GM23338 (cell line): ENCODE data around the gene SH3RF3. TPM values are rescaled to one million over a fixed set of nuclear protein-coding genes. Genes with fewer than 3 reads are reported as not detected.

Experiments
- ATAC-seq: fragments of 200-7000 bp; cut with Tn5 transposase; 3 replicates; pipeline ENCODE4 v1.9.1; 2020
- DNase-seq: peaks from one replicate; pipeline ENCODE4 v3.0.0-alpha.2; 2015; ENCODE audit warnings: low spot score
- H2AFZ ChIP-seq: fragments of 200-600 bp; sonication (generic); 2 replicates; pipeline ENCODE4 v1.8.0; 2016; ENCODE audit warnings: antibody characterized with exemption, mild to moderate bottlenecking, moderate library complexity
- H3F3A ChIP-seq: fragments of 200-600 bp; sonication (generic); replicated peaks from 2 replicates; pipeline ENCODE4 v1.8.0; 2017; ENCODE audit warnings: antibody characterized with exemption, mixed run types, low read depth
- H3K27ac ChIP-seq: fragments of 200-600 bp; sonication (generic); 2 replicates; pipeline ENCODE4 v1.6.1; 2016; ENCODE audit warnings: low read depth
- H3K27me3 ChIP-seq: fragments of 200-600 bp; sonication (generic); 2 replicates; pipeline ENCODE4 v1.8.0; 2016; ENCODE audit warnings: mild to moderate bottlenecking, mixed run types, moderate library complexity; ENCODE audit not compliant: insufficient read depth
- H3K36me3 ChIP-seq: fragments of 200-600 bp; sonication (generic); 2 replicates; pipeline ENCODE4 v1.8.0; 2016; ENCODE audit warnings: mild to moderate bottlenecking; ENCODE audit not compliant: insufficient read depth
- H3K4me1 ChIP-seq: fragments of 200-600 bp; sonication (generic); 2 replicates; pipeline ENCODE4 v1.8.0; 2016; ENCODE audit warnings: mild to moderate bottlenecking, moderate library complexity; ENCODE audit not compliant: insufficient read depth
- H3K4me2 ChIP-seq: fragments of 200-600 bp; sonication (generic); 2 replicates; pipeline ENCODE4 v1.7.1; 2017; ENCODE audit warnings: mixed run types
- H3K4me3 ChIP-seq: fragments of 200-600 bp; sonication (generic); 2 replicates; pipeline ENCODE4 v1.6.1; 2016; ENCODE audit warnings: mixed run types
- H3K79me2 ChIP-seq: fragments of 200-600 bp; sonication (generic); replicated peaks from 2 replicates; pipeline ENCODE4 v1.8.0; 2017; ENCODE audit warnings: mild to moderate bottlenecking; ENCODE audit not compliant: insufficient read depth
- H3K9me2 ChIP-seq: fragments of 200-600 bp; sonication (generic); 2 replicates; pipeline ENCODE4 v1.8.0; 2017; ENCODE audit not compliant: insufficient read depth
- H4K20me1 ChIP-seq: fragments of 200-600 bp; sonication (generic); replicated peaks from 2 replicates; pipeline ENCODE4 v1.8.0; 2017; ENCODE audit warnings: mild to moderate bottlenecking; ENCODE audit not compliant: insufficient read depth
- H3K27ac Mint-ChIP-seq: 2 replicates; pipeline ENCODE4 v1.8.0; 2020; ENCODE audit warnings: inconsistent platforms, mild to moderate bottlenecking, moderate library complexity, mixed read lengths
- H3K27me3 Mint-ChIP-seq: 3 replicates; pipeline ENCODE4 v1.8.0; 2022; ENCODE audit warnings: low read depth, mild to moderate bottlenecking, moderate library complexity, mixed read lengths, inconsistent platforms; ENCODE audit not compliant: insufficient read depth, poor library complexity
- H3K36me3 Mint-ChIP-seq: 3 replicates; pipeline ENCODE4 v1.8.0; 2021; ENCODE audit warnings: low read depth, mild to moderate bottlenecking, inconsistent platforms, moderate library complexity, mixed read lengths
- H3K4me1 Mint-ChIP-seq: 3 replicates; pipeline ENCODE4 v1.8.0; 2020; ENCODE audit warnings: mild to moderate bottlenecking, inconsistent platforms, mixed read lengths
- H3K4me3 Mint-ChIP-seq: 3 replicates; pipeline ENCODE4 v1.8.0; 2021; ENCODE audit warnings: moderate library complexity, mild to moderate bottlenecking, inconsistent platforms, mixed read lengths
- H3K9me3 Mint-ChIP-seq: 3 replicates; pipeline ENCODE4 v1.8.0; 2020; ENCODE audit warnings: moderate library complexity, mild to moderate bottlenecking, inconsistent platforms, mixed read lengths
- ETS1 ChIP-seq: IDR thresholded peaks from 2 replicates; pipeline ENCODE4 v1.6.1; 2016; ENCODE audit warnings: antibody characterized with exemption
- EZH2 ChIP-seq: fragments of 200-600 bp; sonication (generic); IDR thresholded peaks from one replicate; pipeline ENCODE4 v1.8.0; 2017; ENCODE audit warnings: antibody characterized with exemption, mild to moderate bottlenecking, low read depth; ENCODE audit not compliant: unreplicated experiment
- POLR2AphosphoS5 ChIP-seq: IDR thresholded peaks from 2 replicates; pipeline ENCODE4 v1.6.1; 2016; ENCODE audit warnings: antibody characterized with exemption, low read depth
- ZNF462 ChIP-seq: fragments of 250-450 bp; sonication (Bioruptor Pico); IDR thresholded peaks from 2 replicates; pipeline ENCODE4 v1.5.0; 2020; ENCODE audit warnings: mild to moderate bottlenecking, moderate library complexity
- polyA plus RNA-seq: library from polyadenylated mRNA; unstranded; fragments of >200 nt; fragmentation: Nextera tagmentation; extraction: Ambion mirVana; gene quantifications from 2 replicates; pipeline ENCODE4 v1.2.1, GENCODE V29; 2016
- total RNA-seq: library from RNA; depleted of rRNA; stranded (reverse); fragments of >200 nt; shearing (Covaris generic); gene quantifications from 2 replicates; pipeline ENCODE4 v1.2.3, GENCODE V29; 2014

SH3RF3 gene
- total and polyA plus RNA-seq, 2 experiments from 2014 or later = 0.11 to 0.63 TPM

- Histone ChIP-seq H3K36me3 (no peaks in the 10 kb centered on the region), H3K79me2 (no peaks in the 10 kb centered on the region), H3K4me2 (no peak overlapping the region), H3F3A (no peaks in the 10 kb centered on the region), H2AFZ (no peak overlapping the region), H3K4me1 (no peaks in the 10 kb centered on the region), H3K9me2 (no peaks in the 10 kb centered on the region), H3K4me3 (no peak overlapping the region), H3K27me3 (no peaks in the 10 kb centered on the region), H3K27ac (no peak overlapping the region), H4K20me1 (no peaks in the 10 kb centered on the region)
- Mint-ChIP-seq H3K36me3 (no peaks in the 10 kb centered on the region), H3K27ac (no peak overlapping the region), H3K4me3 (no peak overlapping the region), H3K4me1 (peaks cover 12% of the 10 kb centered on the region), H3K9me3 (no peaks in the 10 kb centered on the region), H3K27me3 (no peaks in the 10 kb centered on the region)
- ATAC-seq = no peak
- TF ChIP-seq POLR2AphosphoS5 (no peak), EZH2 (no peak), ZNF462 (no peak), ETS1 (no peak)
- DNase-seq = no peak
These were observed 369.9 kb downstream of the SH3RF3 start for GRCh38 chr2:109498906-109499305.

- no peaks in the 10 kb centered on the region for H3K27me3 ChIP-seq
- H2AFZ ChIP-seq = no peak overlapping the region
- no peak overlapping the region for H3K27ac ChIP-seq
- no peak for ATAC-seq
- H3K79me2 ChIP-seq = no peaks in the 10 kb centered on the region
- Mint-ChIP-seq H3K4me3 (no peak overlapping the region), H3K27me3 (no peaks in the 10 kb centered on the region), H3K36me3 (no peaks in the 10 kb centered on the region), H3K4me1 (peaks cover 12% of the 10 kb centered on the region), H3K27ac (no peak overlapping the region), H3K9me3 (no peaks in the 10 kb centered on the region)
- no peaks in the 10 kb centered on the region for H4K20me1 ChIP-seq
- no peak for DNase-seq
- no peaks in the 10 kb centered on the region for H3K4me1 ChIP-seq
- no peaks in the 10 kb centered on the region for H3K36me3 ChIP-seq
- H3K9me2 ChIP-seq = no peaks in the 10 kb centered on the region
- no peak overlapping the region for H3K4me3 ChIP-seq
- no peak overlapping the region for H3K4me2 ChIP-seq
- H3F3A ChIP-seq = no peaks in the 10 kb centered on the region
- TF ChIP-seq ETS1 (no peak), ZNF462 (no peak)
These were observed 370.6 kb downstream of the SH3RF3 start for GRCh38 chr2:109499566-109499965.
